ENCODE results near the gene SAFB2.

DNA sequence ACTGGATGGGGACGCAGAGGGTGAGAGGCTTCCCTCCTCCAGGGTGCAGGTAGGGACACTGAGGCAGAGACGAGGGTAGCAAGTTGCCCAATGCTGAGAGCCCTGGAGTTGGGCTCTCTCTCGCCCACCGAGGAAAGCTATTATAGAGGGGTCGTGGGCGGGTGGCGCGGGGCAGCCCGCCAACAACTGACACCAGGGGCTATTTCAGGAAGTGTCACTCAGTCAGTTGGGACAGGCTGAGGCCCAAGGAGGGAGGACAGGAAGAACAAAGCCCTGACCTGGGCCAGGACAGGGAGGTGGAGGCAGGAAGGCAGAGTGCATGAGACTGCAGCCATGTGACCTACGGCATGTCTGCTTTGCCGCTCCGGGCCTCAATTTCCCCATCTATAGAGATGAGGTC, 84.7 kb downstream of the SAFB2 start:
- TF ChIP-seq, protein P1, sequence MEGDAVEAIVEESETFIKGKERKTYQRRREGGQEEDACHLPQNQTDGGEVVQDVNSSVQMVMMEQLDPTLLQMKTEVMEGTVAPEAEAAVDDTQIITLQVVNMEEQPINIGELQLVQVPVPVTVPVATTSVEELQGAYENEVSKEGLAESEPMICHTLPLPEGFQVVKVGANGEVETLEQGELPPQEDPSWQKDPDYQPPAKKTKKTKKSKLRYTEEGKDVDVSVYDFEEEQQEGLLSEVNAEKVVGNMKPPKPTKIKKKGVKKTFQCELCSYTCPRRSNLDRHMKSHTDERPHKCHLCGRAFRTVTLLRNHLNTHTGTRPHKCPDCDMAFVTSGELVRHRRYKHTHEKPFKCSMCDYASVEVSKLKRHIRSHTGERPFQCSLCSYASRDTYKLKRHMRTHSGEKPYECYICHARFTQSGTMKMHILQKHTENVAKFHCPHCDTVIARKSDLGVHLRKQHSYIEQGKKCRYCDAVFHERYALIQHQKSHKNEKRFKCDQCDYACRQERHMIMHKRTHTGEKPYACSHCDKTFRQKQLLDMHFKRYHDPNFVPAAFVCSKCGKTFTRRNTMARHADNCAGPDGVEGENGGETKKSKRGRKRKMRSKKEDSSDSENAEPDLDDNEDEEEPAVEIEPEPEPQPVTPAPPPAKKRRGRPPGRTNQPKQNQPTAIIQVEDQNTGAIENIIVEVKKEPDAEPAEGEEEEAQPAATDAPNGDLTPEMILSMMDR (conservative IDR thresholded peaks at IDR 0.05 in 1 of 2, IDR thresholded peaks at IDR 0.05 in 1 of 2; ENCODE audit: extremely low read depth in 1 of 2, insufficient read depth in 1 of 2, low read depth in 1 of 2, low read length in 2 of 2): no peak
- no peak for TF ChIP-seq EZH2 (IDR thresholded peaks at IDR 0.05; ENCODE audit: borderline replicate concordance, low read length)

All from mammary epithelial cell (primary cell).